K562 (cell line): ENCODE measurements around the gene PHLDB2. TPM values are rescaled to one million over a fixed set of nuclear protein-coding genes. Genes with fewer than 3 reads are reported as not detected.

Experiments
- ATAC-seq: fragments of 200-7000 bp; cut with Tn5 transposase; 3 replicates; pipeline ENCODE4 v1.9.1; 2020; ENCODE audit warnings: moderate library complexity
- BruUV-seq: library from RNA; stranded (reverse); fragments of 400-500 nt; replicated peaks from 2 replicates; lab custom pipeline; 2021; lab: Mats Ljungman, UMichigan
- CTCF ChIA-PET: fragments of 300-600 bp; formaldehyde crosslinking; extraction: SDS; loops from one replicate; lab custom pipeline; 2021; ENCODE audit warnings: low intra/inter-chr PET ratio; lab: Yijun Ruan, JAX
- POLR2A ChIA-PET: fragments of 300-600, 350-650 bp; sonication (Branson Sonifier 250); formaldehyde crosslinking; extraction: SDS; loops from one replicate; lab custom pipeline; 2021; ENCODE audit warnings: antibody characterized with exemption, inconsistent platforms; lab: Yijun Ruan, JAX
- DNase-seq, 4 experiments: peaks; one replicate each; pipeline versions ENCODE4 v3.0.0 to v3.0.0-alpha.2; 2011 to 2018; ENCODE audit warnings: low spot score in 3 of 4, mixed read lengths in 3 of 4; ENCODE audit errors: extremely low read depth in 1 of 4
- FAIRE-seq: peaks from 2 replicates; lab custom pipeline; 2011; peaks lifted over from hg19 to GRCh38; lab: Jason Lieb, UNC
- H2AFZ ChIP-seq: 2 replicates; pipeline ENCODE4 v1.6.0; 2011; ENCODE audit warnings: low read depth, low read length, control low read depth, inconsistent platforms
- H3K27ac ChIP-seq: fragments of 200-600 bp; 3 replicates; pipeline ENCODE4 v1.8.0; 2011; ENCODE audit warnings: low read depth, mild to moderate bottlenecking, control low read depth, inconsistent platforms, low read length, moderate library complexity, mixed read lengths; ENCODE audit errors: extremely low read depth
- H3K27me3 ChIP-seq, 2 experiments: fragments of 300-600 bp in 1 of 2; 2 replicates in 1 of 2; 3 replicates in 1 of 2; pipeline versions ENCODE4 v1.6.0 to v1.8.0; 2011; ENCODE audit warnings: inconsistent platforms in 2 of 2, low read length in 2 of 2, mild to moderate bottlenecking in 1 of 2, mixed read lengths in 1 of 2, moderate library complexity in 1 of 2; ENCODE audit not compliant: control insufficient read depth in 2 of 2, insufficient read depth in 2 of 2
- H3K36me3 ChIP-seq: fragments of 300-600 bp; 3 replicates; pipeline ENCODE4 v1.8.0; 2011; ENCODE audit warnings: mild to moderate bottlenecking, low read length, inconsistent platforms; ENCODE audit not compliant: control insufficient read depth, insufficient read depth
- H3K4me1 ChIP-seq, 2 experiments: fragments of 200-600 bp in 1 of 2; replicated peaks in 1 of 2; 2 replicates in 1 of 2; 3 replicates in 1 of 2; pipeline versions ENCODE4 v1.5.1 to v1.8.0; 2011; ENCODE audit warnings: inconsistent platforms in 2 of 2, low read length in 2 of 2, mild to moderate bottlenecking in 1 of 2, mixed read lengths in 1 of 2, moderate library complexity in 1 of 2; ENCODE audit not compliant: control insufficient read depth in 2 of 2, insufficient read depth in 2 of 2
- H3K4me2 ChIP-seq: 2 replicates; pipeline ENCODE4 v1.6.1; 2011; ENCODE audit warnings: low read length, control low read depth, inconsistent platforms, mixed read lengths; ENCODE audit not compliant: insufficient read depth
- H3K4me3 ChIP-seq: fragments of 200-600 bp; sonication (generic), shearing (Covaris generic); 2 replicates; pipeline ENCODE4 v1.5.1; 2016; ENCODE audit warnings: control low read depth, inconsistent platforms
- H3K79me2 ChIP-seq: fragments of 200-600 bp; 3 replicates; pipeline ENCODE4 v1.8.0; 2011; ENCODE audit warnings: low read length, inconsistent platforms; ENCODE audit not compliant: control insufficient read depth, insufficient read depth
- H3K9ac ChIP-seq, 2 experiments: 2 replicates each; pipeline versions ENCODE4 v1.6.0 to v1.6.1; 2011; ENCODE audit warnings: low read depth in 2 of 2, low read length in 2 of 2, control low read depth in 1 of 2, inconsistent platforms in 1 of 2, mild to moderate bottlenecking in 1 of 2, mixed read lengths in 1 of 2; ENCODE audit not compliant: insufficient read depth in 1 of 2
- H3K9me1 ChIP-seq: one replicate; pipeline ENCODE4 v1.6.0; 2011; ENCODE audit warnings: inconsistent platforms, mild to moderate bottlenecking, low read length, moderate library complexity; ENCODE audit not compliant: control insufficient read depth, insufficient read depth
- H3K9me3 ChIP-seq: replicated peaks from 2 replicates; pipeline ENCODE4 v1.5.1; 2011; ENCODE audit warnings: low read depth, low read length, inconsistent platforms; ENCODE audit not compliant: control insufficient read depth, insufficient read depth
- H4K20me1 ChIP-seq: replicated peaks from 2 replicates; pipeline ENCODE4 v1.6.1; 2011; ENCODE audit warnings: low read length, inconsistent platforms, mixed read lengths; ENCODE audit not compliant: control insufficient read depth, insufficient read depth
- BCL6 ChIP-seq: fragments of 250-450 bp; sonication (Bioruptor Pico); IDR thresholded peaks from 2 replicates; pipeline ENCODE4 v1.4.0; 2020
- CREB3L1 ChIP-seq: fragments of 450-650 bp; IDR thresholded peaks from 2 replicates; pipeline ENCODE4 v1.6.1; 2014; ENCODE audit warnings: low read depth, mild to moderate bottlenecking, moderate library complexity, borderline replicate concordance
- ETS2 ChIP-seq: IDR thresholded peaks from 2 replicates; pipeline ENCODE4 v1.6.1; 2016; ENCODE audit warnings: borderline replicate concordance, missing genetic modification characterization, mild to moderate bottlenecking, moderate library complexity, missing compliant biosample characterization; ENCODE audit not compliant: poor library complexity, severe bottlenecking
- SAFB2 ChIP-seq: fragments of 200-400 bp; formaldehyde crosslinking; IDR thresholded peaks from 2 replicates; pipeline ENCODE4 v1.6.1; 2018; ENCODE audit warnings: borderline replicate concordance, low read length, low read depth, moderate library complexity; ENCODE audit not compliant: severe bottlenecking
- SMAD3 ChIP-seq: fragments of 450-650 bp; formaldehyde crosslinking; conservative IDR thresholded peaks from 2 replicates; pipeline ENCODE4 v1.4.0; 2020; ENCODE audit warnings: mild to moderate bottlenecking
- ZNF583 ChIP-seq: fragments of 250-450 bp; sonication (Bioruptor Pico); IDR thresholded peaks from 2 replicates; pipeline ENCODE4 v1.4.0; 2020
- WGBS: fragments of 100-300 bp; shearing (Covaris generic); methylation state at CpG from one replicate; pipeline ENCODE4 v1.1.6; 2016; ENCODE audit warnings: low coverage, mixed read lengths; ENCODE audit not compliant: insufficient coverage; ENCODE audit errors: missing lambda C conversion rate; 5-methylcytosine and 5-hydroxymethylcytosine counted together
- in situ Hi-C: fragments of 300-500 bp; cut with MboI; formaldehyde crosslinking; loops from 4 replicates; pipeline ENCODE4 v1.15.0; 2018; ENCODE audit warnings: inconsistent platforms, mixed read lengths
- intact Hi-C: fragments of 100-400 bp; cut with micrococcal nuclease; formaldehyde crosslinking; loops from 2 replicates; pipeline ENCODE4 v1.14.2; 2022
- polyA plus RNA-seq, 8 experiments: library from polyadenylated mRNA; depleted of rRNA in 4 of 8; stranded (reverse) in 5 of 8; unstranded in 3 of 8; fragments of >200 nt; fragmentation: Nextera tagmentation in 2 of 8; fragmentation: Illumina TruSeq in 1 of 8; extraction: Ambion mirVana in 2 of 8; extraction: Trizol in 1 of 8; gene quantifications; 2 replicates each; pipeline versions ENCODE4 v1.2.1 to v1.2.3, GENCODE V29; 2011 to 2014; ENCODE audit warnings: inconsistent platforms in 1 of 8, missing spikeins in 1 of 8
- total RNA-seq, 7 experiments: library from RNA; depleted of rRNA in 6 of 7; stranded (reverse); fragments of >200 nt in 6 of 7; fragmentation: Illumina TruSeq in 2 of 7; extraction: Trizol in 2 of 7; gene quantifications; 2 replicates each; pipeline versions ENCODE4 v1.2.1 to v1.2.3, GENCODE V29; 2011 to 2021; ENCODE audit warnings: low replicate concordance in 1 of 7

PHLDB2 gene
- total and polyA plus RNA-seq, 9 of the 15 experiments (the other 6 are each of a cell fraction or from before 2014, with no cell fraction given): 0.04 TPM; not detected in 8

- ChIA-PET CTCF (no interaction called here), POLR2A (interaction anchor here (0.7 kb wide), 1 partner anchor 48 kb away, joined by 4 read pairs; no protein-coding TSS in a partner anchor)
- DNase-seq (no peak), FAIRE-seq (no peak), ATAC-seq (no peak)
- no peaks in the 10 kb centered on the region for H3K79me2 ChIP-seq
- H4K20me1 ChIP-seq: no peaks in the 10 kb centered on the region
- no peaks in the 10 kb centered on the region for H3K9me1 ChIP-seq
- no peak for TF ChIP-seq CREB3L1
- TF ChIP-seq SMAD3: no peak
- no peak for TF ChIP-seq BCL6
- TF ChIP-seq ZNF583 (CRISPR knock-in tag): no peak
- no peak for TF ChIP-seq ETS2 (tag)
- no peak for TF ChIP-seq SAFB2
- no peaks in the 10 kb centered on the region for H3K36me3 ChIP-seq
- H3K9ac ChIP-seq: no peak overlapping the region
- 0% methylated on average over 6 of the region's 9 CpGs for WGBS
- no peak overlapping the region for H2AFZ ChIP-seq
- H3K4me3 ChIP-seq: no peak overlapping the region
- intact Hi-C loops: no loop called here
- in situ Hi-C loops: no loop called here
- no peaks in the 10 kb centered on the region for H3K27me3 ChIP-seq
- no peaks in the 10 kb centered on the region for H3K4me1 ChIP-seq
- H3K9me3 ChIP-seq: no peaks in the 10 kb centered on the region
- no peak overlapping the region for H3K4me2 ChIP-seq
- BruUV-seq: no TSS peak
- no peak overlapping the region for H3K27ac ChIP-seq
These were observed 60.5 kb downstream of the PHLDB2 start for GRCh38 chr3:111919370-111920065.
